Measurements from ENCODE around the gene MYOT.

- TF ChIP-seq CTCF (IDR thresholded peaks at IDR 0.05 in 4 of 5, conservative IDR thresholded peaks at IDR 0.05 in 1 of 5) (no peak), POLR2A (IDR thresholded peaks at IDR 0.05) (no peak)
Measured at GRCh38 chr5:137838976-137839375, 28.7 kb upstream of the MYOT start.

All from gastrocnemius medialis (tissue), 4 donors.